ENCODE results near the gene CEP128.

- no peak for TF ChIP-seq SUZ12 (IDR thresholded peaks at IDR 0.05; ENCODE audit: extremely low read depth, insufficient read depth, insufficient read length)
- no peak for TF ChIP-seq ZNF274 (IDR thresholded peaks at IDR 0.05; ENCODE audit: low read depth, low read length)
These were observed 332.5 kb downstream of the CEP128 start for GRCh38 chr14:80609055-80609454.
